Aorta (tissue), 5 donors: ENCODE measurements around the gene GNG13. TPM values are rescaled to one million over a fixed set of nuclear protein-coding genes. Genes with fewer than 3 reads are reported as not detected.

ENCODE experiments used
- ATAC-seq: fragments of 200-7000 bp; cut with Tn5 transposase; one replicate; pipeline ENCODE4 v1.9.1; 2022; ENCODE audit warnings: moderate library complexity; ENCODE audit not compliant: low FRiP score
- DNase-seq, 2 donors: peaks; one replicate each; pipeline ENCODE4 v3.0.0-alpha.2; 2020
- H3K27ac ChIP-seq, 2 donors: one replicate each; pipeline ENCODE4 v1.5.1; 2013; ENCODE audit warnings: low read length in 2 of 2, mild to moderate bottlenecking in 2 of 2, moderate library complexity in 2 of 2, control low read depth in 1 of 2, inconsistent platforms in 1 of 2, low read depth in 1 of 2
- H3K27me3 ChIP-seq, 2 donors: one replicate each; pipeline ENCODE4 v1.6.1; 2013; ENCODE audit warnings: control low read depth in 1 of 2, low read length in 1 of 2, mild to moderate bottlenecking in 1 of 2, moderate library complexity in 1 of 2; ENCODE audit not compliant: insufficient read depth in 2 of 2, control insufficient read depth in 1 of 2
- H3K36me3 ChIP-seq, 2 donors: one replicate each; pipeline ENCODE4 v1.6.1; 2013; ENCODE audit warnings: control low read depth in 1 of 2, low read length in 1 of 2, mild to moderate bottlenecking in 1 of 2; ENCODE audit not compliant: insufficient read depth in 2 of 2, control insufficient read depth in 1 of 2
- H3K4me1 ChIP-seq, 2 donors: one replicate each; pipeline ENCODE4 v1.6.1; 2013; ENCODE audit warnings: low read length in 2 of 2, control low read depth in 1 of 2, mild to moderate bottlenecking in 1 of 2, moderate library complexity in 1 of 2; ENCODE audit not compliant: insufficient read depth in 2 of 2, control insufficient read depth in 1 of 2
- H3K4me3 ChIP-seq, 2 donors: one replicate each; pipeline ENCODE4 v1.5.1; 2013; ENCODE audit warnings: low read length in 2 of 2, control low read depth in 1 of 2, mild to moderate bottlenecking in 1 of 2
- H3K9me3 ChIP-seq: one replicate; pipeline ENCODE4 v1.6.1; 2013; ENCODE audit warnings: mild to moderate bottlenecking, low read length; ENCODE audit not compliant: control insufficient read depth
- WGBS, 2 donors: extraction: QIAGEN DNeasy Blood & Tissue Kit; methylation state at CpG; one replicate each; pipeline ENCODE4 v1.1.7; 2013; 5-methylcytosine and 5-hydroxymethylcytosine counted together
- intact Hi-C, 2 donors: fragments of 100-400 bp; cut with DNase I; formaldehyde crosslinking; loops; one replicate each; pipeline versions ENCODE4 v1.14.2 to v1.15.0; 2022
- polyA plus RNA-seq, 2 donors: library from polyadenylated mRNA; stranded (reverse); fragments of 200-250 nt; gene quantifications; one replicate each; pipeline ENCODE4 v1.2.3, GENCODE V29; 2013
- total RNA-seq, 2 donors: library from RNA; stranded (reverse); fragmentation: NEBNext Ultra II Directional; extraction: Animal tissue kit (Norgen Biotek cat#: 25700); gene quantifications; one replicate each; pipeline ENCODE4 v1.2.1, GENCODE V29; 2021
- donor health status: healthy with polysubstance abuse.
- donor health status: Bipolar disorder and iron deficiency.
- donor health status: DM: no; HTN: no; CAD: no.
- donor health status: DM: no; HTN: no; CAD: no.
- donor health status: DM: yes; HTN: yes; CAD: no.

The GNG13 gene
- total and polyA plus RNA-seq, 4 donors = not detected

DNA sequence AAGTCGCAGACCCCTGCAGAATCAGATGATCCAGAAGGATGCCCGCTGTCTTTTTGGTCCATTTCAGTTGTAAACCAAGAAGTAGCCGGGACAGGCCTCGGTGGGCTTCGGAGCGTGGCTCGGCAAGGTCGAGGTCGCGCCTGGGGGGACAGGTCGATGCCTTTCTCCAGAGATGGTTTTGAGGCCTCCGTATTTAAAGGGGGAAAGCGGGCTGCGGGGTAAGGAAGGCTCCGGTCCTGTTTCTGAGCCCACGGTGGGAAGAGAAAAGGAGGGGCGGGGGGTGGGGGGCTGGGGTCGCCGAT is 7.5 kb upstream of the GNG13 start:
- Histone ChIP-seq H3K36me3 (no peaks in the 10 kb centered on the region), H3K27ac (no peak overlapping the region), H3K4me3 (peak overlapping the region in 1 of 2 donors; percentile 22), H3K27me3 (no peaks in the 10 kb centered on the region), H3K4me1 (no peaks in the 10 kb centered on the region), H3K9me3 (peaks cover 5% of the 10 kb centered on the region)
- DNase-seq (no peak), ATAC-seq (no peak)
- 21 to 34% methylated on average over 18 to 19 of the region's 19 CpGs for WGBS, 2 donors
- intact Hi-C loops = no loop called here

DNA sequence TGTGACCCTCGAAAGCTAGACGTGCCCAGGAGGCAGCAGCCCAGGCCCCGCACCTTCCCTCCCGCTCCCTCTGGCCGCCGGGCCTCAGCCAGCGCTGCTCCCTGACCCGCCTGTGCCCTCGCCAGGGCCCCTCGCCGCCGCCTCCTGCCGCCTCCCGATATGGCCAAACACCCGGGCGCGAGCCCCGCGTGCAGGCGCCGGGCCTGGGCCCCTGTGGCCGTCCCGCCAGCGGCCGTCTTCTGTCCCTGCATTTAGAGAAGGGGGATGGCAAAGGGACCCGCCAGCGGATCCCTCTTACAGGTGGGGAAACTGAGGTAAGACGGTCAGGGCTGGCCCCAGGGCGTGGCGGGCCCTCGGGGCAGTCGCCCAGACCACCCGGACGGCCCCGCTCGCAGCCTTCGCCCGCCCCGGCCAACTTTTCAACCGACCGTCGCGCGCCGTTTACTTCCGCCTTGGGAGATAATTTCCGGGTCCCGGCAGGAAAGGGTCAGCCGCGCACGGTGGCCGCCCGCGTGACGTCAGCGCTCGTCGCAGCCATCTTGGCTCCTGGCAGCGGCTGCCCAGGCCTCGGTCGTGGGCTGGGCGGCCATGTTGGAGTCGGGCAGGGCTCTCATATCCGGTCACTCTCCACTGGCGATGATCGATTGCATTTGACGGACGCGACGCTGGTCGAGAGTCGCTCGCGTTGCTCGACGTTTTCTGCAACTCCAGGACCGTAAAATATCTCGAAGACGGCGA is 7.0 kb upstream of the GNG13 start:
- no peaks in the 10 kb centered on the region for H3K36me3 ChIP-seq
- intact Hi-C loops = no loop called here
- no peaks in the 10 kb centered on the region for H3K27me3 ChIP-seq

DNA sequence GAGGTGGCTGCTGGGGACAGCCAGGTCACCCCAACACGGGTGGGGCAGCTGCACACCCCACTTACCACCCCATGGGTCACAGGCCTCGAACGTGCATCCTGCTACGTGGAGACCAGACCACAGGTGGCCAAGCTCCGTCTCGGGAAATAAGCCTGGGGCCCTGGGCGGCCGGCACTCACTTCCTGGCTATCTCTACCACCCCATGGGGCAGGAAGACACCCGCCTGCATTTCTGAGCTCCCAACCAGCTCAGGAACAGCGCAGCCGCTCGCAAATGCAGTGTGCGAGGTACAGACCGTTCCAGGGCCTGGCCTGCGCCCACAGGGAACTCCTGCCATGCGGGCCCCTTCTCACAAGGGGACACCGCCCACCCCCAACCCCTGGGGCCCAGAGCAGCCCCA is 4.9 kb upstream of the GNG13 start:
- intact Hi-C loops = no loop called here
- WGBS, 2 donors = 78% methylated on average over 17 of the region's 17 CpGs

More for the DNA sequence above, 7.0 kb upstream of the GNG13 start:
- ATAC-seq = peak; percentile 96
- Histone ChIP-seq H3K4me1 (no peaks in the 10 kb centered on the region), H3K9me3 (peaks cover 5% of the 10 kb centered on the region), H3K4me3 (peak overlapping the region; percentile 52 to 63), H3K27ac (peak overlapping the region in 1 of 2 donors; percentile 14)
- DNase-seq = peak; percentile 97
- WGBS, 2 donors = 6 to 16% methylated on average over 80 of the region's 80 CpGs

DNA sequence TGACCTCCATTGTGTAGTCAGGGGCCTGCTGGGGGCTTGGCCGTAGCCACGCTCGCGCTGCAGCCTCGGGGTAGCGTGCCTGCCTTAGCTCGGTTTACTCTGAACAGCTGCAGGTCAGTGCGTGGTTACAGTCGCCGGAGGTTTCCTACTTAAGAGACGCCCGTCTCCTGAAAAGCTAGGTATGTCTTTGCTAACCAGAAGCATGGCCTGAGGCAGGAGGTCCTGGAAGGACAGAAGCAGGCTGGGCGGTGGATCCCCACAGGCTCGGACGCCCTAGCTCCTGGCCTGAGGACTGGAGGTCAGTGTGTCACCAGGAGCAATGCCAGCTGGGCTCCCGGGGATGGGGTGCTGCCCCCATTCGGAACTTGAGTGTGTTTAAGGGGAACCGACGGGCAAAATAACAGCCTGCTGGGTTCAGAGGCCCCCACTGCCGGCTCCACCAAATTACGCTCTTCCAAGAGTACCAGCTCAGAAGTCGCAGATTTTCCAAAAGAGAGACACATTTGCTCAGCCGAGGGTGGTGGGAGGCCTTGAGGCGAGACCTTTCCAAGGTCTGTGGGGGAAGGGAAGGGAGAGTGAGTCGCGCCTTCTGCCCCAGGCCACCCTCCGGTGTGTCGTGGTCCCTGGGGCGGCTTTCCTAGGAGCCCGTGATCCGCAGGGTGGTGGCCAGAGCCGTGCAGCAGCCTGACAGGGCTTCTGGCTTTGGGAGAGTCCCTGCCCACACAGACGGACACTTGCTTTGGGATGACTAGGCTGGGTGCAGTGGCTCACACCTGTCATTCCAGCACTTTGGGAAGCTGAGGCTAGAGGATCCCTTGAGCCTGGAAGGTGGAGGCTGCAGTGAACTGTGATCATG is 3.9 kb upstream of the GNG13 start:
- Histone ChIP-seq H3K27ac (no peak overlapping the region), H3K9me3 (no peaks in the 10 kb centered on the region), H3K27me3 (no peaks in the 10 kb centered on the region), H3K4me1 (no peaks in the 10 kb centered on the region), H3K4me3 (no peak overlapping the region), H3K36me3 (no peaks in the 10 kb centered on the region)
- DNase-seq (no peak), ATAC-seq (no peak)
- WGBS, 2 donors = 54 to 58% methylated on average over 33 of the region's 33 CpGs
- intact Hi-C loops = no loop called here

More for the DNA sequence above, 4.9 kb upstream of the GNG13 start:
- Histone ChIP-seq H3K36me3 (no peaks in the 10 kb centered on the region), H3K4me3 (no peak overlapping the region), H3K27ac (no peak overlapping the region), H3K4me1 (no peaks in the 10 kb centered on the region), H3K9me3 (no peaks in the 10 kb centered on the region), H3K27me3 (no peaks in the 10 kb centered on the region)
- DNase-seq (no peak), ATAC-seq (no peak)

DNA sequence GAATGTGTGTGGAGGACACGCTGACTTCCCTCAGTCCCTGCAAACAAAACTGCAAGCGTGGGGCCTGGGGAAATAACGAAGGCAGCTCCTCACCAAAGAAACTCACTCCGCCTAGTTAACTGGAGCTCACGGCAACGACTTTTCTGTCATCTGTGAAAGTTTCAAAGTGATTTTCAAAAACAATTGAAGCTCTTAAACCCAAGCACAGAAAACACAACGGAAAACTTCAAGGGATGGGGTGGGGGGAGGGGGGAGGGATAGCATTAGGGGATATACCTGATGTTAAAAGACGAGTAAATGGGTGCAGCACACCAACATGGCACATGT is 3.2 kb upstream of the GNG13 start:
- no peak for ATAC-seq
- Histone ChIP-seq H3K9me3 (no peaks in the 10 kb centered on the region), H3K36me3 (no peaks in the 10 kb centered on the region), H3K27ac (no peak overlapping the region), H3K4me3 (no peak overlapping the region), H3K4me1 (no peaks in the 10 kb centered on the region), H3K27me3 (no peaks in the 10 kb centered on the region)
- no peak for DNase-seq
- WGBS, 2 donors = 44 to 45% methylated on average over 8 of the region's 8 CpGs
- intact Hi-C loops = no loop called here

DNA sequence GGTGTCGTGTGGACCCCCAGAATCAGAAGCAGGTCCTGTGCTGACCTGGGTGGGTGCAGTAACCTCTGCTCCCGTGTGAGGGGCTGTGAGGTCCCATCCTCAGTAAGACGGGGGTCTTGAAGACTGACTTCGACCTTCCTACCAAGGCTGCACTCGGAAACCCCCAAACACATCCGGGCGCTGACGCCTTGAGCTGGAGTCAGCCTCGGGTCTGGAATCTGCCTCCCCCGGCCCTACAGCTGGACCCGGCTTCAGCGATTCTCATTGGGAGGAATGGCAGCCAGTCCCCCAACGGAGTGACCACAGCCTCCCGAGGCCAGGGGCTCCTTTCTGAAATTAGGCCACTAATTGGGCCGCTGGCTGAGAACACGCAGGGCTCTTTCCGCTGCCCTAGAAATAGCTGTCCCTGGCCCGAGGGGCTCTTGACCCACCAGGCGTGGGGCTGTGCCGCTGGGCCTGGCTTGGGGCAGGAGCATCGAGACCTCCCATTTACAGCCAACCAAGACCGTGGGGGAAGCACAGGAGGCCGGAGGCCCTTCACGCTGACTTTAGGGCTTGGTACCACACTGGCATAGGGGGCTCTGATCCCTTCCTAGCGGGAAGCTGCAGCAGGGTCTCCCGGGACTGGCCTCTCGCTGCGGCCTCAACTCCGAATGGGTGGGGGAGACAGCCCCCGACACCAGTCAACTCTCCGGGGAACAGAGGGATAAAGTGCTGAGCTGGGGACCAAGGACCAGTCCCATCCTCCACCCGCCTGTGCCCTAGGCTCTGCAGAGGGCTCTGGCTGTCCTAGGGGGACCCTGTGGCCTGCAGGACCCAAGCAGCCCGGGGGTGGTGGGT is 2.6 kb upstream of the GNG13 start:
- no peak overlapping the region for H3K27ac ChIP-seq
- H3K36me3 ChIP-seq = no peaks in the 10 kb centered on the region
- H3K9me3 ChIP-seq = no peaks in the 10 kb centered on the region
- DNase-seq (no peak), ATAC-seq (no peak)
- no peak overlapping the region for H3K4me3 ChIP-seq
- H3K27me3 ChIP-seq = no peaks in the 10 kb centered on the region
- intact Hi-C loops = no loop called here
- H3K4me1 ChIP-seq = no peaks in the 10 kb centered on the region
- 63 to 66% methylated on average over 33 of the region's 33 CpGs for WGBS, 2 donors

DNA sequence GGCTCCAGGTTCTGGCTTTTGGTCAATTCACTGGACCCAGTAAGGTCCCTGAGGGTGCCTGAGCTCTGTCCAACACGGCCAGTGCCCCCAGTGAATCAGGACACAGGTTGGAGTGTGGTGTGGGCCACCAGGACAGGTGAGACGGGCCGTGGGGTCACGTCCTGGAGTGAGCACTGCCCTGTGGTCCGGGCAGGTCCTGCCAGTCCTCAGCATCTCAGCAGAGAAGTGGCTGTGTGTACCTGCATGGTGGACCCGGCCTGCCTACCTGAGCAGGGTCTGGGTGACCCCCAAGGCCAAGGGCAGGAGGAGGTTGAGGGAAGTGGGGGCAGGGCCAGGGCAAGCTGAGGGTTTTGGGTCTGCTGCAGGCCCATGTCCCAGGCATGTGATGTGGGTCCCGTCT is 1.9 kb upstream of the GNG13 start:
- intact Hi-C loops = no loop called here
- no peak overlapping the region for H3K4me3 ChIP-seq
- ATAC-seq (no peak), DNase-seq (no peak)
- H3K9me3 ChIP-seq = no peaks in the 10 kb centered on the region
- no peaks in the 10 kb centered on the region for H3K36me3 ChIP-seq
- no peak overlapping the region for H3K27ac ChIP-seq
- no peaks in the 10 kb centered on the region for H3K4me1 ChIP-seq
- no peaks in the 10 kb centered on the region for H3K27me3 ChIP-seq
- 70 to 71% methylated on average over 7 of the region's 7 CpGs for WGBS, 2 donors

DNA sequence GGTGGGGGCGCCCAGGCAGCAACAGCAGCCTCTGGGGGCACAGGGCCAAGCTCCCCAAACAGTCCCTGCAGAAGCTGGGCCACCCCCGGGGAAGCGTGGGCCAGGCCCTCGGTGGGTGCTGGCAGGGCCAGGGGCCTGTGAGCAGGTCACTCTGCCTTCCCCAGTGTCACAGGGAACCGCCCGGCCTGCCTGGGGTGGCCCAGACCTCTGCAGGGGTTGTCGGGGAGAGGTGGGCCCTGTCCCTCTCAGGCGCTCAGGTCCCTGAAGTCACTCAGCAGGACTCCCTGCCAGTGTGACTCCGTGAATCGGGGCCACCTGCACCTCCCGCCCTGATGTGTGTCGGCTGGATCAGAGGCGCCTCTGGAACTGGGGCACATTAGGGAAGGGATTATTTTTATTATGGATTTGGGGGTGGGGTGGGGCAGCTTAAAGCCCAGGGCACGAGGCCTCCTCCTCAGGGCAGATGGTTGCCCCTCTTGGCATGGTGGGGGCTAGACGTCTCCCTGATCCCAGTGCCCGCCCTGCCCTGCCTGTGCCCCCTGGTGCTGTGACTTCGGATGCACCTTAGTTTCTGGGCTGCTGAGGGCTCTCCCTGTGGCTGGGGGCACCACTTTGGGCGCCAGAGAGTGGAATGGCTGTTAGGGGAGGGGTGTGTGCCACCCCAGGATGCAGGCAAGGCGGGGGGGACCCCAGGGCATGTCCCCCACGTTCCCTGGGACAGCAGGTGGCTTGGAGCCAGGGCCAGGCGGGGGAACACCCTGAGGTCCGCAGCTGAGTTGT is 1.2 kb upstream of the GNG13 start:
- no peak overlapping the region for H3K27ac ChIP-seq
- no peak for ATAC-seq
- no peaks in the 10 kb centered on the region for H3K9me3 ChIP-seq
- H3K27me3 ChIP-seq = no peaks in the 10 kb centered on the region
- intact Hi-C loops = no loop called here
- no peaks in the 10 kb centered on the region for H3K4me1 ChIP-seq
- no peak overlapping the region for H3K4me3 ChIP-seq
- H3K36me3 ChIP-seq = no peaks in the 10 kb centered on the region
- 52 to 54% methylated on average over 20 to 22 of the region's 22 CpGs for WGBS, 2 donors
- no peak for DNase-seq
